ENCODE data around the gene KLHL22. TPM values are rescaled to one million over a fixed set of nuclear protein-coding genes. Genes with fewer than 3 reads are reported as not detected.
"Not testable (repeated sequence)": the region's sequence is repeated elsewhere in the genome, so short reads cannot be mapped to it uniquely, and the experiment has no call there.

KLHL22 gene
- total and polyA plus RNA-seq, 2 of the 8 experiments (the other 6 are each of a cell fraction or from before 2014, with no cell fraction given): 9.4 to 16.2 TPM

GRCh38 chr22:20483143-20483506, 12.5 kb downstream of the KLHL22 start:
- H3K4me3 ChIP-seq (ENCODE audit: extremely low read depth in 1 of 4, insufficient read depth in 2 of 4, low read depth in 3 of 4, low read length in 4 of 4); H3K23ac ChIP-seq (ENCODE audit: insufficient read length); H2BK12ac ChIP-seq (ENCODE audit: low read depth, low read length); H2BK15ac ChIP-seq (ENCODE audit: low read length); H4K8ac ChIP-seq (ENCODE audit: extremely low read depth, insufficient read depth, low read length); H3K36me3 ChIP-seq (ENCODE audit: control insufficient read depth in 2 of 4, insufficient read depth in 4 of 4, low read length in 3 of 4); H2BK20ac ChIP-seq (ENCODE audit: low read length); H3K4ac ChIP-seq (replicated peaks; ENCODE audit: insufficient read length, low read depth, low read length); DNase-seq (ENCODE audit: low read depth in 1 of 2, low spot score in 2 of 2); H2AFZ ChIP-seq (ENCODE audit: low read length); FAIRE-seq; H3K18ac ChIP-seq (ENCODE audit: extremely low read depth, low read length); H2AK5ac ChIP-seq (ENCODE audit: low read depth, low read length); H3K27me3 ChIP-seq (replicated peaks in 1 of 4; ENCODE audit: control insufficient read depth in 3 of 4, extremely low read depth in 1 of 4, insufficient read depth in 3 of 4, low read length in 3 of 4); H3K79me1 ChIP-seq (ENCODE audit: low read depth, low read length); H3K79me2 ChIP-seq (ENCODE audit: control insufficient read depth in 1 of 2, insufficient read depth in 2 of 2, low read length in 2 of 2); H4K91ac ChIP-seq (replicated peaks; ENCODE audit: insufficient read length, low read length); H4K5ac ChIP-seq (ENCODE audit: insufficient read length, low read depth, low read length); H3K4me2 ChIP-seq (ENCODE audit: insufficient read depth in 1 of 2, low read depth in 2 of 2, low read length in 2 of 2); H3K4me1 ChIP-seq (replicated peaks in 1 of 4; ENCODE audit: control insufficient read depth in 3 of 4, insufficient read depth in 4 of 4, low read length in 3 of 4); H3K56ac ChIP-seq (replicated peaks; ENCODE audit: insufficient read length, low read depth, low read length); H3K9me3 ChIP-seq (ENCODE audit: insufficient read depth in 2 of 2, low read depth in 1 of 2, low read length in 1 of 2); H3K9ac ChIP-seq (replicated peaks in 1 of 4; ENCODE audit: extremely low read depth in 1 of 4, low read depth in 3 of 4, low read length in 3 of 4); H3K14ac ChIP-seq (ENCODE audit: insufficient read length); H2BK120ac ChIP-seq (replicated peaks; ENCODE audit: low read depth, low read length); H2BK5ac ChIP-seq (ENCODE audit: low read depth, low read length); H3K23me2 ChIP-seq (ENCODE audit: low read depth, low read length); H3K27ac ChIP-seq (ENCODE audit: low read depth, low read length); H4K20me1 ChIP-seq (replicated peaks in 1 of 2; ENCODE audit: control insufficient read depth in 1 of 2, insufficient read depth in 2 of 2, low read length in 2 of 2); POLR2A ChIA-PET (ENCODE audit: partially characterized antibody): not testable (repeated sequence)
- WGBS, 2 experiments (ENCODE audit: extremely low coverage in 1 of 2, insufficient coverage in 1 of 2, insufficient read length in 1 of 2, insufficient replicate concordance in 2 of 2, low coverage in 1 of 2, low lambda C conversion rate in 2 of 2, missing lambda C conversion rate in 1 of 2): 92% methylated on average over 7 of the region's 7 CpGs; no CpG with 5 or more reads in 1 of the 2 experiments
- CTCF ChIA-PET (ENCODE audit: partially characterized antibody): interaction anchor here (0.8 to 1.7 kb wide), 4 partner anchors 9 to 91 kb away, joined by 3 read pairs; no protein-coding TSS in a partner anchor

Data from H1 (cell line).